WTC11 (cell line): ENCODE data around the gene NACC2. TPM values are rescaled to one million over a fixed set of nuclear protein-coding genes. Genes with fewer than 3 reads are reported as not detected.

Source experiments
- ATAC-seq: fragments of 200-7000 bp; cut with Tn5 transposase; 2 replicates; pipeline ENCODE4 v1.10.0; 2021; ENCODE audit warnings: mild to moderate bottlenecking, moderate library complexity
- CTCF ChIA-PET: fragments of 300-600 bp; sonication (Branson Sonifier 250); formaldehyde crosslinking; loops from one replicate; lab custom pipeline; 2021; ENCODE audit warnings: antibody characterized with exemption; lab: Charles Lee
- POLR2A ChIA-PET: fragments of 350-600 bp; sonication (Branson Sonifier 250); formaldehyde crosslinking; loops from one replicate; lab custom pipeline; 2021; ENCODE audit warnings: antibody characterized with exemption; lab: Charles Lee
- DNase-seq: peaks from one replicate; pipeline ENCODE4 v3.0.0; 2021; ENCODE audit warnings: low spot score
- H3K27ac Mint-ChIP-seq: 2 replicates; pipeline ENCODE4 v1.8.0; 2021; ENCODE audit warnings: mixed read lengths
- H3K27me3 Mint-ChIP-seq: 2 replicates; pipeline ENCODE4 v1.8.0; 2021; ENCODE audit warnings: low read depth, mild to moderate bottlenecking, moderate library complexity, mixed read lengths
- H3K36me3 Mint-ChIP-seq: 2 replicates; pipeline ENCODE4 v1.8.0; 2021; ENCODE audit warnings: mixed read lengths
- H3K4me1 Mint-ChIP-seq: 2 replicates; pipeline ENCODE4 v1.8.0; 2022; ENCODE audit warnings: mixed read lengths
- H3K4me3 Mint-ChIP-seq: 2 replicates; pipeline ENCODE4 v1.8.0; 2021; ENCODE audit warnings: mild to moderate bottlenecking, moderate library complexity, mixed read lengths
- H3K9me3 Mint-ChIP-seq: 2 replicates; pipeline ENCODE4 v1.8.0; 2021; ENCODE audit warnings: mixed read lengths
- CREB1 ChIP-seq: sonication (generic); formaldehyde crosslinking; IDR thresholded peaks from 2 replicates; pipeline ENCODE4 v1.8.0; 2023; ENCODE audit warnings: mild to moderate bottlenecking, missing genetic modification reagents
- E2F5 ChIP-seq: sonication (generic); formaldehyde crosslinking; IDR thresholded peaks from 2 replicates; pipeline ENCODE4 v1.8.1; 2022; ENCODE audit warnings: mild to moderate bottlenecking, moderate library complexity, missing genetic modification reagents
- ETV6 ChIP-seq: sonication (generic); formaldehyde crosslinking; IDR thresholded peaks from 2 replicates; pipeline ENCODE4 v1.8.1; 2022; ENCODE audit warnings: mild to moderate bottlenecking, missing genetic modification reagents
- GABPB1 ChIP-seq: sonication (generic); formaldehyde crosslinking; IDR thresholded peaks from 2 replicates; pipeline ENCODE4 v1.8.1; 2023; ENCODE audit warnings: mild to moderate bottlenecking, missing genetic modification reagents
- GTF2I ChIP-seq: fragments of 250-450 bp; sonication (Bioruptor Pico); conservative IDR thresholded peaks from 2 replicates; pipeline ENCODE4 v1.4.0; 2021; ENCODE audit warnings: mild to moderate bottlenecking
- IRF2 ChIP-seq: sonication (generic); formaldehyde crosslinking; IDR thresholded peaks from 2 replicates; pipeline ENCODE4 v1.8.0; 2022; ENCODE audit warnings: low read depth, missing genetic modification reagents, borderline replicate concordance
- NFATC4 ChIP-seq: fragments of 250-450 bp; sonication (Bioruptor Pico); IDR thresholded peaks from 2 replicates; pipeline ENCODE4 v1.9.0; 2021; ENCODE audit warnings: mild to moderate bottlenecking
- NFE2L1 ChIP-seq: sonication (generic); formaldehyde crosslinking; IDR thresholded peaks from 2 replicates; pipeline ENCODE4 v1.8.1; 2023; ENCODE audit warnings: missing genetic modification reagents
- NFYB ChIP-seq: sonication (generic); formaldehyde crosslinking; conservative IDR thresholded peaks from 2 replicates; pipeline ENCODE4 v1.8.0; 2022; ENCODE audit warnings: low read depth, missing genetic modification reagents
- OVOL2 ChIP-seq: fragments of 250-450 bp; sonication (Bioruptor Pico); IDR thresholded peaks from 2 replicates; pipeline ENCODE4 v1.9.0; 2021; ENCODE audit warnings: mild to moderate bottlenecking, borderline replicate concordance
- SP1 ChIP-seq: sonication (generic); formaldehyde crosslinking; conservative IDR thresholded peaks from 2 replicates; pipeline ENCODE4 v1.8.1; 2022; ENCODE audit warnings: missing genetic modification reagents
- TP53 ChIP-seq: sonication (generic); formaldehyde crosslinking; IDR thresholded peaks from 2 replicates; pipeline ENCODE4 v1.8.1; 2023; ENCODE audit warnings: mild to moderate bottlenecking, missing genetic modification reagents
- ZBTB21 ChIP-seq: sonication (generic); formaldehyde crosslinking; IDR thresholded peaks from 2 replicates; pipeline ENCODE4 v1.8.1; 2023; ENCODE audit warnings: mild to moderate bottlenecking, missing genetic modification reagents, borderline replicate concordance
- ZNF121 ChIP-seq: sonication (generic); formaldehyde crosslinking; IDR thresholded peaks from 2 replicates; pipeline ENCODE4 v1.8.0; 2023; ENCODE audit warnings: missing genetic modification reagents
- ZNF281 ChIP-seq: sonication (generic); formaldehyde crosslinking; IDR thresholded peaks from 2 replicates; pipeline ENCODE4 v1.8.0; 2023; ENCODE audit warnings: mild to moderate bottlenecking, missing genetic modification reagents
- total RNA-seq: library from RNA; stranded (reverse); gene quantifications from 3 replicates; pipeline ENCODE4 v1.2.3, GENCODE V29; 2021
- TF ChIP-seq, protein P1 (sequence below): sonication (generic); formaldehyde crosslinking; IDR thresholded peaks from 2 replicates; pipeline ENCODE4 v1.8.1; 2023; ENCODE audit warnings: mild to moderate bottlenecking, missing genetic modification reagents
- TF ChIP-seq, protein P2 (sequence below): sonication (generic); formaldehyde crosslinking; IDR thresholded peaks from 2 replicates; pipeline ENCODE4 v1.8.0; 2023; ENCODE audit warnings: missing genetic modification reagents
- TF ChIP-seq, protein P3 (sequence below): sonication (generic); formaldehyde crosslinking; IDR thresholded peaks from 2 replicates; pipeline ENCODE4 v1.8.1; 2023; ENCODE audit warnings: mild to moderate bottlenecking, missing genetic modification reagents, moderate library complexity
- TF ChIP-seq, protein P4 (sequence below): sonication (generic); formaldehyde crosslinking; IDR thresholded peaks from 2 replicates; pipeline ENCODE4 v1.8.1; 2022; ENCODE audit warnings: low read depth, missing genetic modification reagents, borderline replicate concordance
- TF ChIP-seq, protein P5 (sequence below): fragments of 250-450 bp; sonication (Bioruptor Pico); IDR thresholded peaks from 2 replicates; pipeline ENCODE4 v1.9.0; 2021; ENCODE audit warnings: mild to moderate bottlenecking
- TF ChIP-seq, protein P6 (sequence below): sonication (generic); formaldehyde crosslinking; IDR thresholded peaks from 2 replicates; pipeline ENCODE4 v1.8.1; 2023; ENCODE audit warnings: mild to moderate bottlenecking, missing genetic modification reagents, moderate library complexity

Gene NACC2
- total RNA-seq, 1 experiment from 2014 or later: 17.1 TPM

GRCh38 chr9:136004712-136005111 is 90.4 kb downstream of the NACC2 start:
- Mint-ChIP-seq H3K36me3 (no peaks in the 10 kb centered on the region), H3K4me1 (peaks cover 33% of the 10 kb centered on the region), H3K27ac (no peak overlapping the region), H3K27me3 (no peaks in the 10 kb centered on the region), H3K9me3 (no peaks in the 10 kb centered on the region), H3K4me3 (no peak overlapping the region)
- POLR2A ChIA-PET: no interaction called here
- peak; percentile 70 for ATAC-seq
- CTCF ChIA-PET: interaction anchor here (0.6 kb wide), 2 partner anchors 14 to 134 kb away, joined by 3 read pairs; no protein-coding TSS in a partner anchor
- TF ChIP-seq SP1 (CRISPR knock-in tag) (peak; percentile 30; the same call in 1 of the 2 replicates), ZNF121 (CRISPR knock-in tag) (no peak), GABPB1 (CRISPR knock-in tag) (no peak), ZNF281 (peak; percentile 75; the same call in 1 of the 2 replicates), E2F5 (CRISPR knock-in tag) (no peak), ETV6 (CRISPR knock-in tag) (0 out of 2 replicates have a peak, but pooled peaks have one; percentile 13), NFE2L1 (CRISPR knock-in tag) (no peak), ZBTB21 (0 out of 2 replicates have a peak, but pooled peaks have one; percentile 29), TP53 (CRISPR knock-in tag) (0 out of 2 replicates have a peak, but pooled peaks have one; percentile 51), CREB1 (CRISPR knock-in tag) (no peak), IRF2 (CRISPR knock-in tag) (no peak)
- TF ChIP-seq, protein P1, sequence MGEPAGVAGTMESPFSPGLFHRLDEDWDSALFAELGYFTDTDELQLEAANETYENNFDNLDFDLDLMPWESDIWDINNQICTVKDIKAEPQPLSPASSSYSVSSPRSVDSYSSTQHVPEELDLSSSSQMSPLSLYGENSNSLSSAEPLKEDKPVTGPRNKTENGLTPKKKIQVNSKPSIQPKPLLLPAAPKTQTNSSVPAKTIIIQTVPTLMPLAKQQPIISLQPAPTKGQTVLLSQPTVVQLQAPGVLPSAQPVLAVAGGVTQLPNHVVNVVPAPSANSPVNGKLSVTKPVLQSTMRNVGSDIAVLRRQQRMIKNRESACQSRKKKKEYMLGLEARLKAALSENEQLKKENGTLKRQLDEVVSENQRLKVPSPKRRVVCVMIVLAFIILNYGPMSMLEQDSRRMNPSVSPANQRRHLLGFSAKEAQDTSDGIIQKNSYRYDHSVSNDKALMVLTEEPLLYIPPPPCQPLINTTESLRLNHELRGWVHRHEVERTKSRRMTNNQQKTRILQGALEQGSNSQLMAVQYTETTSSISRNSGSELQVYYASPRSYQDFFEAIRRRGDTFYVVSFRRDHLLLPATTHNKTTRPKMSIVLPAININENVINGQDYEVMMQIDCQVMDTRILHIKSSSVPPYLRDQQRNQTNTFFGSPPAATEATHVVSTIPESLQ: no peak
- TF ChIP-seq, protein P2, sequence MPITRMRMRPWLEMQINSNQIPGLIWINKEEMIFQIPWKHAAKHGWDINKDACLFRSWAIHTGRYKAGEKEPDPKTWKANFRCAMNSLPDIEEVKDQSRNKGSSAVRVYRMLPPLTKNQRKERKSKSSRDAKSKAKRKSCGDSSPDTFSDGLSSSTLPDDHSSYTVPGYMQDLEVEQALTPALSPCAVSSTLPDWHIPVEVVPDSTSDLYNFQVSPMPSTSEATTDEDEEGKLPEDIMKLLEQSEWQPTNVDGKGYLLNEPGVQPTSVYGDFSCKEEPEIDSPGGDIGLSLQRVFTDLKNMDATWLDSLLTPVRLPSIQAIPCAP (CRISPR knock-in tag): no peak
- TF ChIP-seq, protein P3, sequence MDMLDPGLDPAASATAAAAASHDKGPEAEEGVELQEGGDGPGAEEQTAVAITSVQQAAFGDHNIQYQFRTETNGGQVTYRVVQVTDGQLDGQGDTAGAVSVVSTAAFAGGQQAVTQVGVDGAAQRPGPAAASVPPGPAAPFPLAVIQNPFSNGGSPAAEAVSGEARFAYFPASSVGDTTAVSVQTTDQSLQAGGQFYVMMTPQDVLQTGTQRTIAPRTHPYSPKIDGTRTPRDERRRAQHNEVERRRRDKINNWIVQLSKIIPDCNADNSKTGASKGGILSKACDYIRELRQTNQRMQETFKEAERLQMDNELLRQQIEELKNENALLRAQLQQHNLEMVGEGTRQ: peak; percentile 5; the same call in 1 of the 2 replicates
- peak; percentile 67 for DNase-seq

- Mint-ChIP-seq H3K4me3 (no peak overlapping the region), H3K27ac (no peak overlapping the region), H3K27me3 (no peaks in the 10 kb centered on the region), H3K9me3 (no peaks in the 10 kb centered on the region), H3K4me1 (peaks cover 33% of the 10 kb centered on the region), H3K36me3 (no peaks in the 10 kb centered on the region)
- ChIA-PET POLR2A (no interaction called here), CTCF (interaction anchor here (0.6 to 1.0 kb wide), 3 partner anchors 15 to 134 kb away, joined by 3 to 8 read pairs (median 3); no protein-coding TSS in a partner anchor)
- DNase-seq (no peak), ATAC-seq (no peak)
- TF ChIP-seq, protein P4, sequence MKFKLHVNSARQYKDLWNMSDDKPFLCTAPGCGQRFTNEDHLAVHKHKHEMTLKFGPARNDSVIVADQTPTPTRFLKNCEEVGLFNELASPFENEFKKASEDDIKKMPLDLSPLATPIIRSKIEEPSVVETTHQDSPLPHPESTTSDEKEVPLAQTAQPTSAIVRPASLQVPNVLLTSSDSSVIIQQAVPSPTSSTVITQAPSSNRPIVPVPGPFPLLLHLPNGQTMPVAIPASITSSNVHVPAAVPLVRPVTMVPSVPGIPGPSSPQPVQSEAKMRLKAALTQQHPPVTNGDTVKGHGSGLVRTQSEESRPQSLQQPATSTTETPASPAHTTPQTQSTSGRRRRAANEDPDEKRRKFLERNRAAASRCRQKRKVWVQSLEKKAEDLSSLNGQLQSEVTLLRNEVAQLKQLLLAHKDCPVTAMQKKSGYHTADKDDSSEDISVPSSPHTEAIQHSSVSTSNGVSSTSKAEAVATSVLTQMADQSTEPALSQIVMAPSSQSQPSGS (CRISPR knock-in tag): no peak
- no peak for TF ChIP-seq OVOL2
- TF ChIP-seq GTF2I (CRISPR knock-in tag): no peak
- no peak for TF ChIP-seq E2F5 (CRISPR knock-in tag)
- TF ChIP-seq, protein P5, sequence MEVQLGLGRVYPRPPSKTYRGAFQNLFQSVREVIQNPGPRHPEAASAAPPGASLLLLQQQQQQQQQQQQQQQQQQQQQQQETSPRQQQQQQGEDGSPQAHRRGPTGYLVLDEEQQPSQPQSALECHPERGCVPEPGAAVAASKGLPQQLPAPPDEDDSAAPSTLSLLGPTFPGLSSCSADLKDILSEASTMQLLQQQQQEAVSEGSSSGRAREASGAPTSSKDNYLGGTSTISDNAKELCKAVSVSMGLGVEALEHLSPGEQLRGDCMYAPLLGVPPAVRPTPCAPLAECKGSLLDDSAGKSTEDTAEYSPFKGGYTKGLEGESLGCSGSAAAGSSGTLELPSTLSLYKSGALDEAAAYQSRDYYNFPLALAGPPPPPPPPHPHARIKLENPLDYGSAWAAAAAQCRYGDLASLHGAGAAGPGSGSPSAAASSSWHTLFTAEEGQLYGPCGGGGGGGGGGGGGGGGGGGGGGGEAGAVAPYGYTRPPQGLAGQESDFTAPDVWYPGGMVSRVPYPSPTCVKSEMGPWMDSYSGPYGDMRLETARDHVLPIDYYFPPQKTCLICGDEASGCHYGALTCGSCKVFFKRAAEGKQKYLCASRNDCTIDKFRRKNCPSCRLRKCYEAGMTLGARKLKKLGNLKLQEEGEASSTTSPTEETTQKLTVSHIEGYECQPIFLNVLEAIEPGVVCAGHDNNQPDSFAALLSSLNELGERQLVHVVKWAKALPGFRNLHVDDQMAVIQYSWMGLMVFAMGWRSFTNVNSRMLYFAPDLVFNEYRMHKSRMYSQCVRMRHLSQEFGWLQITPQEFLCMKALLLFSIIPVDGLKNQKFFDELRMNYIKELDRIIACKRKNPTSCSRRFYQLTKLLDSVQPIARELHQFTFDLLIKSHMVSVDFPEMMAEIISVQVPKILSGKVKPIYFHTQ: no peak
- no peak for TF ChIP-seq NFATC4 (CRISPR knock-in tag)
- TF ChIP-seq, protein P6, sequence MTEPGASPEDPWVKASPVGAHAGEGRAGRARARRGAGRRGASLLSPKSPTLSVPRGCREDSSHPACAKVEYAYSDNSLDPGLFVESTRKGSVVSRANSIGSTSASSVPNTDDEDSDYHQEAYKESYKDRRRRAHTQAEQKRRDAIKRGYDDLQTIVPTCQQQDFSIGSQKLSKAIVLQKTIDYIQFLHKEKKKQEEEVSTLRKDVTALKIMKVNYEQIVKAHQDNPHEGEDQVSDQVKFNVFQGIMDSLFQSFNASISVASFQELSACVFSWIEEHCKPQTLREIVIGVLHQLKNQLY (CRISPR knock-in tag): no peak
- no peak for TF ChIP-seq NFYB (CRISPR knock-in tag)
- TF ChIP-seq, protein P3: no peak
These were observed 90.9 kb downstream of the NACC2 start for GRCh38 chr9:136004219-136004618.
